ENCODE measurements around the gene EIF2S2. TPM values are rescaled to one million over a fixed set of nuclear protein-coding genes. Genes with fewer than 3 reads are reported as not detected.

EIF2S2 gene
- total and polyA plus RNA-seq, 8 donors = 14.3 to 52.3 (median 24.9) TPM

DNA sequence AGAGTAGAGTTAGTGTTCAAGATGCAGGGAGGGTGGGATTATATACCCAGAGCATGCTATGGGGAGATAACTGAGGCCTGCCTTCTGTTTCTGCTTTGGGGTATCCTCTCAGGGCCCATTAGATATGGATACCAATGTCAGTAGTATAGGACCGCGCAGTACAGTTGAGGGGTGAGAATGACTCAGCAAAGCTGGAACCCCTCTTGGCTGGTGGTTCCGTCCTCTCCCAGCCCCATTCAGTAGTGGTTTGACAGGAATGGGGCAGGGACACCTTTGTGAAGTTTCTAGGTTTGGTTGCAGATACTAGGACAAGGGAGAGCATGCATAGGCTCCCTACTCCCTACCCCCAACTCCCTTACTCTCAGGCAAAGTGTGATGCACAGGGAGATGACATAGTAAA, 47.8 kb downstream of the EIF2S2 start:
- no peaks in the 10 kb centered on the region for H3K27me3 ChIP-seq
- peaks cover 0 to 13% (median 0%) of the 10 kb centered on the region in 3 donors for H3K4me1 ChIP-seq
- no peak for FAIRE-seq
- H3K4me3 ChIP-seq = no peak overlapping the region
- no peaks in the 10 kb centered on the region for H3K9me3 ChIP-seq
- H3K36me3 ChIP-seq = peaks cover 0 to 6% (median 0%) of the 10 kb centered on the region in 3 donors
- TF ChIP-seq CTCF (IDR thresholded peaks at IDR 0.05) = no peak
- ATAC-seq = no peak
- intact Hi-C loops (cut with DNase I) = no loop called here
- no peak overlapping the region for H3K27ac ChIP-seq
- no peak for DNase-seq
- 99 to 100% methylated on average over 3 of the region's 3 CpGs for WGBS, 2 donors

DNA sequence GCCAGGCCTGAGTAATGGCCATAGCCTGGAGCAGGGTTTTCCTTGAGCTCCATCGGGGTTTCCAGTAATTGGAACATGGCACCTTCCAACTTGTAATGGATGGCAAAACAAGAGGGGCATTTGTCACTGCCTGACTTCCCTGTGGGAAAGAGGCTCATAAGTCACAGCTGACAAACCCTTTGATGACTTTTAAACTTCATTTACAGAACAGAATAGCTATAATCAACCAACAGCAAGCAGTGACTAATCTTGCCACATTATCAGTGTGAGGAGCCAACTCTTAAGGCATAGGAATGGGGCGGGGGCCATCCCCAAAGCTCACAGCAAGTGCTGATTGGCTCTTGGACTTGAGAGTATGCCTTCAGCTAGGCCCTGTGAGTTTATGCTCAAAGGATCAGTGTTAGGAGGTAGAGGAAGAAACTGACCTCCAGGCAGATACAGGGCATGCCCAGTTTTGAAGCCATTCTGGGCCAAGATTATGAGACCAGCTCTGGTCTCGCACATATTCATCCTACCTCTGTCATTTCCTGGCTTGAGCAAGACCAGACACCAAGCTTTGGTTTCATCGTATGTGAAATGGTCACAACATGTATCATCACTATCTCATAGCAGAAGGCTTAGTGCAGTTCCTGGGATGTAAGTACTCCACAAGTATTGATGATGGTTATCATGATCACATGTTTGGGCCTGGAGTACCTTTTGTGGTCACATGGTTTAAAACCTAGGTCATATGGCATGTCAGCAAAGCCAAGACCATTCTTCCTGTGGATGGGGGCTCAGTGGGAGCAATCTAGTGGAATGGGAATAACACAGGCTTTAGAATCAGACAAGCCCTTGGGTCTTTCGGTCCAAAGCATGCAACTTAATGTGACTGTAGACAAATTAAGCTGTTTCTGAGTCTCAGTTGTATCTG, 49.2 kb downstream of the EIF2S2 start:
- Histone ChIP-seq H3K4me1 (peaks cover 0 to 7% (median 0%) of the 10 kb centered on the region in 3 donors), H3K27ac (no peak overlapping the region), H3K27me3 (no peaks in the 10 kb centered on the region), H3K36me3 (peaks cover 0 to 6% (median 0%) of the 10 kb centered on the region in 3 donors), H3K9me3 (no peaks in the 10 kb centered on the region), H3K4me3 (no peak overlapping the region)
- ATAC-seq (peak in 2 of 4 donors; percentile 25 to 35), FAIRE-seq (no peak), DNase-seq (no peak)
- intact Hi-C loops (cut with DNase I) = no loop called here
- WGBS, 2 donors = 80 to 84% methylated on average over 5 of the region's 5 CpGs
- no peak for TF ChIP-seq CTCF (IDR thresholded peaks at IDR 0.05)

- ATAC-seq (no peak), DNase-seq (no peak), FAIRE-seq (no peak)
- intact Hi-C loops (cut with DNase I) = no loop called here
- Histone ChIP-seq H3K36me3 (peaks cover 0 to 6% (median 0%) of the 10 kb centered on the region in 3 donors), H3K4me3 (no peak overlapping the region), H3K4me1 (peaks cover 0 to 7% (median 0%) of the 10 kb centered on the region in 3 donors), H3K27ac (no peak overlapping the region), H3K27me3 (no peaks in the 10 kb centered on the region), H3K9me3 (no peaks in the 10 kb centered on the region)
- TF ChIP-seq CTCF (IDR thresholded peaks at IDR 0.05) = no peak
These were observed 50.3 kb downstream of the EIF2S2 start for GRCh38 chr20:34061695-34062094.

DNA sequence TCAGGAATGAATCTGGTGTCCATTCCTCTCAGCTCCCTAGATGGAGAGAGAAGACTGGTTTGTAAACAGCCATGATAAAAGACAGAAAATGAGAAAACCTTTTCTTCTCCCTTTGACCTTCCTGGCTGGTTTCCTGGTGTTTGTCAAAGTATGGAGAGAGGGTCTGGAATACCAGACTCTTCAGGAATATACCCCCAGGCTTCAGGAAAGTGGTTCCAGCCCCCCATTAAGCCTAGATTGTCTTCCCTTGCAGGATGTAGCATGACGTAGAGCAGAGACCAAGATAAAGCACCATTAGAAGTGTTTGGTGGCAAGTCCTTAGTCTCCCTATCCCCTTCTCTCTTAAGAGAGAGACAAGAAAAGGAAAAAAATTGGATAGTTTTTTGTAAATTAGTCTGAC, 51.1 kb downstream of the EIF2S2 start:
- no peak for DNase-seq
- Histone ChIP-seq H3K4me1 (peaks cover 0 to 7% (median 0%) of the 10 kb centered on the region in 3 donors), H3K4me3 (no peak overlapping the region), H3K36me3 (peaks cover 0 to 6% (median 0%) of the 10 kb centered on the region in 3 donors), H3K27ac (no peak overlapping the region), H3K27me3 (no peaks in the 10 kb centered on the region), H3K9me3 (no peaks in the 10 kb centered on the region)
- FAIRE-seq = no peak
- WGBS, 2 donors = 86 to 91% methylated on average over 1 of the region's 1 CpG
- TF ChIP-seq CTCF (IDR thresholded peaks at IDR 0.05) = no peak
- ATAC-seq = no peak
- intact Hi-C loops (cut with DNase I) = no loop called here

DNA sequence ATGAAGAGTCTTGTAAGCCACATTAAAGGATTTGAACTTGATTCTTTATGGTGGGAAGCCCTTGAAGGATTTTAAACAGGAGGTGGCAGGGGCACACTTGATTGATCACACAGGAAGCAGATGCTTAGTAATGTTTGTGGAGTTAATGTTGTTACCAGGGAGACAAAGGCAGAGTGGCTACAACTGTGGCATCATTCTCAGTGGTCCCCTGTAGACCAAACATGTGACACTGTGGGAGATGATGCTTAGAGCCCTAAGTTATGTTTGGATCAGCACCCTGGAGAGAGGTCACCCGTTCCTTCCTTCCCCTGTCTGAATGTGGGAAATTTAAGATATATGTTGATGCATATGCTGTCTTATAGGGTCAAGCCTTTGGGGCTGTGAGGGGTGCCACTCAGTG, 53.2 kb downstream of the EIF2S2 start:
- FAIRE-seq = no peak
- Histone ChIP-seq H3K36me3 (peaks cover 0 to 6% (median 0%) of the 10 kb centered on the region in 3 donors), H3K27ac (no peak overlapping the region), H3K4me3 (no peak overlapping the region), H3K27me3 (no peaks in the 10 kb centered on the region), H3K4me1 (peaks cover 0 to 7% (median 0%) of the 10 kb centered on the region in 3 donors), H3K9me3 (no peaks in the 10 kb centered on the region)
- no peak for TF ChIP-seq CTCF (IDR thresholded peaks at IDR 0.05)
- DNase-seq = no peak
- 50 to 65% methylated on average over 1 of the region's 1 CpG for WGBS, 2 donors
- intact Hi-C loops (cut with DNase I) = no loop called here
- peak in 3 of 4 donors; percentile 16 to 26 (median 17) for ATAC-seq

Data from pancreas (tissue), 10 donors.